Stimulated activated CD4-positive, alpha-beta T cell treated with anti-CD3 and anti-CD28 coated beads, Interleukin-15, amount 100 ng/mL, for 48 hours (primary cell): ENCODE measurements around the gene MAP4K1.
A peak's percentile ranks its signal among the peaks of the same experiment; 100 is the strongest.

Experiments
- DNase-seq, 2 donors: peaks; one replicate each; pipeline ENCODE4 v3.0.0-alpha.2; 2020; ENCODE audit warnings: low read depth in 2 of 2

MAP4K1 gene

GRCh38 chr19:38617764-38618589, at the start of gene MAP4K1:
TSS of gene MAP4K1 (minus strand) at chr19:38617953. CDS start at chr19:38617895, 58 bp downstream.
- peak; percentile 62 to 64 for DNase-seq

GRCh38 chr19:38666663-38667511, 49.1 kb upstream of the MAP4K1 start:
- no peak for DNase-seq

- no peak for DNase-seq
Measured at GRCh38 chr19:38665950-38666662, 48.4 kb upstream of the MAP4K1 start.

- DNase-seq: no peak
Measured at GRCh38 chr19:38665219-38665931, 47.6 kb upstream of the MAP4K1 start.

GRCh38 chr19:38664503-38665211, 46.9 kb upstream of the MAP4K1 start:
- DNase-seq: no peak

- DNase-seq: no peak
Measured at GRCh38 chr19:38663957-38664502, 46.3 kb upstream of the MAP4K1 start.

GRCh38 chr19:38663156-38663651, 45.5 kb upstream of the MAP4K1 start:
- no peak for DNase-seq

GRCh38 chr19:38662537-38663155, 44.9 kb upstream of the MAP4K1 start:
- no peak for DNase-seq

- no peak for DNase-seq
Measured at GRCh38 chr19:38661996-38662395, 44.2 kb upstream of the MAP4K1 start.

- no peak for DNase-seq
Measured at GRCh38 chr19:38661136-38661535, 43.4 kb upstream of the MAP4K1 start.

GRCh38 chr19:38660724-38661123, 43.0 kb upstream of the MAP4K1 start:
- DNase-seq: no peak

- DNase-seq: no peak
Measured at GRCh38 chr19:38658462-38659306, 40.9 kb upstream of the MAP4K1 start.

GRCh38 chr19:38657633-38658222, 40.0 kb upstream of the MAP4K1 start:
- DNase-seq: no peak

GRCh38 chr19:38656171-38656981, 38.6 kb upstream of the MAP4K1 start:
- DNase-seq: no peak

- peak in 1 of 2 donors; percentile 35 for DNase-seq
Measured at GRCh38 chr19:38655148-38655824, 37.5 kb upstream of the MAP4K1 start.

- no peak for DNase-seq
Measured at GRCh38 chr19:38654628-38655055, 36.9 kb upstream of the MAP4K1 start.

- no peak for DNase-seq
Measured at GRCh38 chr19:38653028-38653571, 35.3 kb upstream of the MAP4K1 start.
